ENCODE data around the gene MT3.
"Not testable (repeated sequence)": the region's sequence is repeated elsewhere in the genome, so short reads cannot be mapped to it uniquely, and the experiment has no call there.

Gene MT3

GRCh38 chr16:56580391-56581048 is 8.8 kb upstream of the MT3 start:
- no peak for DNase-seq (ENCODE audit: low spot score)

GRCh38 chr16:56582911-56583310 is 6.4 kb upstream of the MT3 start:
- DNase-seq (ENCODE audit: low spot score), result not testable (repeated sequence)

GRCh38 chr16:56583351-56584168 is 5.8 kb upstream of the MT3 start:
- DNase-seq (ENCODE audit: low spot score), result no peak

- DNase-seq (ENCODE audit: low spot score), result no peak
Measured at GRCh38 chr16:56584276-56584675, 5.1 kb upstream of the MT3 start.

GRCh38 chr16:56588781-56589140 is 567 bp upstream of the MT3 start:
- DNase-seq (ENCODE audit: low spot score), result no peak

- DNase-seq (ENCODE audit: low spot score), result no peak
Measured at GRCh38 chr16:56591377-56592060, 2.2 kb downstream of the MT3 start.

GRCh38 chr16:56593573-56594291 is 4.4 kb downstream of the MT3 start:
- DNase-seq (ENCODE audit: low spot score), result no peak

- DNase-seq (ENCODE audit: low spot score), result no peak
Measured at GRCh38 chr16:56594292-56594619, 4.9 kb downstream of the MT3 start.

- DNase-seq (ENCODE audit: low spot score), result peak; percentile 78
Measured at GRCh38 chr16:56600398-56600999, 11.2 kb downstream of the MT3 start.

GRCh38 chr16:56601325-56601724 is 12.0 kb downstream of the MT3 start:
- no peak for DNase-seq (ENCODE audit: low spot score)

- no peak for DNase-seq (ENCODE audit: low spot score)
Measured at GRCh38 chr16:56603589-56603988, 14.3 kb downstream of the MT3 start.

- no peak for DNase-seq (ENCODE audit: low spot score)
Measured at GRCh38 chr16:56604966-56605365, 15.6 kb downstream of the MT3 start.

GRCh38 chr16:56605475-56605874 is 16.1 kb downstream of the MT3 start:
- no peak for DNase-seq (ENCODE audit: low spot score)

GRCh38 chr16:56606071-56606475 is 16.7 kb downstream of the MT3 start:
- DNase-seq (ENCODE audit: low spot score), result peak; percentile 62

GRCh38 chr16:56606476-56607108 is 17.3 kb downstream of the MT3 start:
- peak; percentile 56 for DNase-seq (ENCODE audit: low spot score)

- DNase-seq (ENCODE audit: low spot score), result peak; percentile 89
Measured at GRCh38 chr16:56607109-56607618, 17.8 kb downstream of the MT3 start.

- DNase-seq (ENCODE audit: low spot score), result no peak
Measured at GRCh38 chr16:56607675-56608042, 18.3 kb downstream of the MT3 start.

- DNase-seq (ENCODE audit: low spot score), result peak; percentile 95
Measured at GRCh38 chr16:56608043-56608875, 18.9 kb downstream of the MT3 start, which contains the start of gene MT2A. Gene MT2A (plus strand): TSS chr16:56608584. CDS start chr16:56608656, 72 bp downstream.

- DNase-seq (ENCODE audit: low spot score), result no peak
Measured at GRCh38 chr16:56608876-56609462, 19.6 kb downstream of the MT3 start.

GRCh38 chr16:56609463-56609921 is 20.2 kb downstream of the MT3 start:
- no peak for DNase-seq (ENCODE audit: low spot score)

Data from AG20443 (cell line).